ENCODE data around the gene TBL3. TPM values are rescaled to one million over a fixed set of nuclear protein-coding genes. Genes with fewer than 3 reads are reported as not detected.

Gene TBL3
- total RNA-seq, 2 experiments from 2014 or later, result 49.9 to 67.2 TPM

GRCh38 chr16:1990351-1991134 is 18.7 kb downstream of the TBL3 start:
- Histone ChIP-seq H3K4me3 (ENCODE audit: low read depth, low read length, poor library complexity, severe bottlenecking) (peak overlapping the region; percentile 68), H3K4me2 (ENCODE audit: low read length) (peak overlapping the region; percentile 80), H2AFZ (ENCODE audit: low read length) (peak overlapping the region; percentile 22; the same call in 1 of the 2 replicates), H3K4me1 (ENCODE audit: insufficient read depth, low read length, poor library complexity, severe bottlenecking) (peaks cover 36% of the 10 kb centered on the region), H3K9me2 (ENCODE audit: insufficient read depth, low read length) (no peaks in the 10 kb centered on the region), H3K79me2 (ENCODE audit: insufficient read depth, low read depth, low read length) (no peaks in the 10 kb centered on the region), H4K20me1 (ENCODE audit: insufficient read depth, low read length) (no peaks in the 10 kb centered on the region), H3K9me3 (ENCODE audit: low read length) (no peaks in the 10 kb centered on the region), H3K36me3 (ENCODE audit: insufficient read depth, low read length) (peaks cover 15% of the 10 kb centered on the region), H3K27ac (ENCODE audit: low read depth, low read length, poor library complexity, severe bottlenecking) (peak overlapping the region; percentile 50)
- TF ChIP-seq CTCF (conservative IDR thresholded peaks at IDR 0.05; ENCODE audit: low read length), result no peak
- no TSS peak for BruUV-seq (replicated peaks)
- DNase-seq (ENCODE audit: low spot score), result peak; percentile 58
- POLR2A ChIA-PET, result interaction anchor here (0.6 kb wide), 1 partner anchor 9 kb away, joined by 3 read pairs; the partner anchor contains the start of gene NOXO1
- intact Hi-C loops (cut with micrococcal nuclease; ENCODE audit: unreplicated experiment), result no loop called here
- CTCF ChIA-PET (ENCODE audit: unreplicated experiment), result no interaction called here

GRCh38 chr16:1991135-1991551 is 19.3 kb downstream of the TBL3 start:
- POLR2A ChIA-PET, result interaction anchor here (0.6 to 1.0 kb wide), 2 partner anchors 10 to 19 kb away, joined by 3 read pairs; partner anchors contain the start of genes NOXO1 and TBL3
- H2AFZ ChIP-seq (ENCODE audit: low read length), result peak overlapping the region; percentile 22; the same call in 1 of the 2 replicates
- peak overlapping the region; percentile 80 for H3K4me2 ChIP-seq (ENCODE audit: low read length)

More at GRCh38 chr16:1991135-1991551, 19.3 kb downstream of the TBL3 start:
- H3K9me3 ChIP-seq (ENCODE audit: low read length), result no peaks in the 10 kb centered on the region
- intact Hi-C loops (cut with micrococcal nuclease; ENCODE audit: unreplicated experiment), result no loop called here
- no peaks in the 10 kb centered on the region for H3K79me2 ChIP-seq (ENCODE audit: insufficient read depth, low read depth, low read length)
- peaks cover 14% of the 10 kb centered on the region for H3K36me3 ChIP-seq (ENCODE audit: insufficient read depth, low read length)
- BruUV-seq (replicated peaks), result no TSS peak
- H3K4me3 ChIP-seq (ENCODE audit: low read depth, low read length, poor library complexity, severe bottlenecking), result peak overlapping the region; percentile 68
- DNase-seq (ENCODE audit: low spot score), result peak; percentile 79
- CTCF ChIA-PET (ENCODE audit: unreplicated experiment), result no interaction called here
- H3K4me1 ChIP-seq (ENCODE audit: insufficient read depth, low read length, poor library complexity, severe bottlenecking), result peaks cover 36% of the 10 kb centered on the region
- TF ChIP-seq CTCF (conservative IDR thresholded peaks at IDR 0.05; ENCODE audit: low read length), result no peak
- TF ChIP-seq EZH2phosphoT487 (IDR thresholded peaks at IDR 0.05; ENCODE audit: borderline replicate concordance, low read depth, low read length), result no peak
- H3K9me2 ChIP-seq (ENCODE audit: insufficient read depth, low read length), result no peaks in the 10 kb centered on the region
- peak overlapping the region; percentile 50 for H3K27ac ChIP-seq (ENCODE audit: low read depth, low read length, poor library complexity, severe bottlenecking)
- H4K20me1 ChIP-seq (ENCODE audit: insufficient read depth, low read length), result no peaks in the 10 kb centered on the region
